Loucy (cell line): ENCODE data around the gene POLH.

Experiments
- CTCF ChIP-seq: fragments of 200-600 bp; sonication (generic); conservative IDR thresholded peaks from 2 replicates; pipeline ENCODE4 v1.5.1; 2014; ENCODE audit warnings: mild to moderate bottlenecking, antibody characterized with exemption, low read length
- EZH2phosphoT487 ChIP-seq: fragments of 200-600 bp; IDR thresholded peaks from 2 replicates; pipeline ENCODE4 v1.6.1; 2018; ENCODE audit warnings: antibody characterized with exemption, mild to moderate bottlenecking, moderate library complexity, borderline replicate concordance

GRCh38 chr6:43544461-43544860 is 31.5 kb upstream of the POLH start:
- no peak for TF ChIP-seq CTCF
- no peak for TF ChIP-seq EZH2phosphoT487
